Right hindlimb (tissue), 1 donor: ENCODE data around the gene TMEM144.
"Not testable (repeated sequence)": the region's sequence is repeated elsewhere in the genome, so short reads cannot be mapped to it uniquely, and the experiment has no call there.

Source experiments
- DNase-seq: peaks from one replicate; pipeline ENCODE4 v3.0.0-alpha.2; 2018

TMEM144 gene

DNA sequence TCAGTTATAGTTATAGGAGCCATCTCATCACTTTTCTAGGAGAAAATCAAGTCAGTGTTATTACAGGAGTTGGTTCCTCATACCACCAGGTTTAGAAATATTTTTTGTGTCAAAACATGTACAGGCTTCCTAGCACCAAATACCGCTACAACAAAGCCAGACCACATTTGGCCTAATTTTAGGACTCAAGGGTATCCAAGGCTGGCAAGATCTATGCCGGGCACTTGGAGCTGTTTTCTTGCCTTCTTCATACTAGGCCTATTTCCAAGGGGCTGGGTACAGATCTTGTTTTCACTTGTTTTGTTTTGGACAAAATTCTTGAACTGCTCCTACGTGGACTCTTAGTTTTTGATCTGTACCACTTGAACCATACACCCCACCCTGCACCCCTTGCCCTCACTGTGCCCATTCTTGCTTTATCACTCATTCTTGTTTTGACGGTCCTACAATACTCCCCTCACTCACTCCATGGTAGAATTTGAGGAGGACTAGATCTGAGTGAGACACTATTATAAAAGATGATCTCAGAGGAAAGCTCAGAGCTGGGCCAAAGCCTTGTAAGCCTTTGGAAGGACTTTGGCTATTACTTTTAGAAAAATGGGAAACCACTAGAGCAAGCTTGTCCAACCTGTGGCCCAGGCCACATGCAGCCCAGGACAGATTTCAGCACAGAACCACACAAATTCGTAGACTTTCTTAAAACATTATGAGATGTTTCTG, 17.7 kb upstream of the TMEM144 start:
- DNase-seq, result no peak

DNA sequence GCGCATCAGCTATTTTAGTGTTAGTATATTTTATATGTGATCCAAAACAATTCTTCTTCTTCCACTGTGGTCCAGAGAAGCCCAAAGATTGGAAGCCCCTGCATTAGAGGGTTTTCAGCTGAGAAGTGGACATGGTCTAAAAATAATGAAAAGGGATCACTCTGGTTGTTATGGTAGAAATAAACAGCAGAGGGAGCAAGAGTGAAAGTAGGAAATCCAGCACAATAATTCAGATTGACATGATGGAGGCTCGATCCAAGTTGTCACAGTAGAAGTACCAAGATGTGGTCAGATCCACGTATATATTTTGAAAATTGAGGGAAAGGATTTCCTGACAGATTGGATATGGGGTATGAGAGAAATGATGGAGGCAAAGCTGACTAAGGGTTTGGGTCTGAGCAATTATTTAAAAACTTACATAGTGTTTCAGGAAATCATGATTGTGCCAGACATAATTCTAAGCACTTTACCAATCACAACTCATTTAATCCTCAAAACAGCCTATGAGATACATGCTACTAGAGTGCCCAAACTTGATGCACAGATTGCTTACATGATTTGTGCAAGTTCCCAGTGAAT, 17.0 kb upstream of the TMEM144 start:
- DNase-seq, result no peak

DNA sequence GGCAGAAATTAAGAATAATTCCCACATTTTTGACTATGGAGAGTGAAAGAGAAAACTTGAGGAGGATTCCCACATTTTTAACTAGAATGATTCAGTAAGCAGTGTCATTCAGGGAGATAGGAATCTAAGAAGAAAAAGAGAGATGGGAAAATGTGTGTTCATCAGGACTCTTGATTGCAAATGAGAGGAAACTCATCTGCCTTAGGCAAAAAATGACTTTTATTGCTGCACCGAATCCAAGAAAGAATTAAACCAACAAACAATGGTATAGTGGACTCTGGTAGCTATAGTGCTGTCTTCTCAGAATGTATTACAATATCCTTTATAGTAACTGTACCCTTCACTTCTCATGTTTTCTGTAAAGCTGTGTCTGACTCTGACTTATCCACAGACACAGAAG, 15.0 kb upstream of the TMEM144 start:
- DNase-seq, result no peak

DNA sequence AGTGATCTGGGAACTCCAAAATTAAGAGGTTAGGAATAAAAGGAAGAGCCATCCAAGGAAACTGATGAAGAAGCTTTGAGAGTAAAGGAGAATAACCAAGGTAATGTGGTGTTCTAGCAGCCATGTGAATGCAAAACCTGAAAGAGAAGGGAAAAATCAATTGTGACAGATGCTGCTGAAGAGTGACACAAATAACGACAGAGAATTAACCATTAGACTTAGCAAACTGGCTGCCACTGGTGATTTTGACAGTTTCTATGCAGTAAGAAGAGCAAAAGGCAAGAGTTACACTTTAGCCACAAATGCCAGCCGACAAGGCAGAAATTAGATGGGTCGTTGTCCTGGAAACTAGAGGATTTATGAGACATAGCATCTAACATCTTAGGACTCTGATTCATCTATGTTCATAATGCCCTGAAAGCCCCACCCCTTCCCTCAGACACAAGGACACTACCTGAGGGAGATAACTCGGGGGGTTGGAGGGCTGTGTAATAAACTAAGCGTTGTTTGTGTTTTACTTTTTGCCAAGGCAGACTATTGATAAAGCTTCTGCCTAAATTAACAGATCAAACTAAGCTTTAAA, 13.0 kb upstream of the TMEM144 start:
- DNase-seq, result no peak

DNA sequence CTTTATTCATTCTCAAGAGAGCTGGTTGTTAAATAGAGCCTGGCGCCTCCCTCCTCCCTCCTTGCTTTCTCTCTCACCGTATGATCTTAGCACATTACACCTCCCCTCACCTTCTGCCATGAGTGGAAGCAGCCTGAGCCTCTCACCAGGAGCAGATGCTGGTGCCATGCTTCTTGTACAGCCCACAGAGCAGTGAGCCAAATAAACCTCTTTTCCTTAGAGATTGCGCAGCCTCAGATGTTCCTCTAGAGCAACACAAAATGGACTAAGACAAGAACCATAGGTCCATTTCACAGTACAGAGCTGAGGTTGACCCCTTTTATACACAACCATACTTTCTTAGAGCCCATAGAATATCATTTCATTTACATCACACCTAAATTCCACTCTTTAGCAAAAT, 10.1 kb upstream of the TMEM144 start:
- no peak for DNase-seq

DNA sequence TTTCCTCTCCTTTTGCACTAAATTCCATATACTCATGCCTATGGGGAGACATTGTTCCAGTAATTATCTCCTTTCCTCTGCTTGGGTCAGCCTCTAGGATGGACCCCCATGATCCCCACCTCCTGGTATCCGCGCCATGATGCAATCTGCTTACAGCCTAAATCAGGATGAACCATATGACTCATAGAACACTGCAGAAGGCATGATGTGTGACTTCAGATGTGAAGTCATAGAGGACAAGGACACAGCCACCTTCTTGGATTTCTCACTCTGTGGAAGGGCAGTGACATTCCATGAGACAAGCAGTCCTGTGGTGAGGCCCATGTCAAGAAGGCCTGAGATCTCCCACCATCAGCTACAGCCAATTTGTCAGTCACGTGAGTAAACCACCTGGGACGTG, 9.0 kb upstream of the TMEM144 start:
- DNase-seq, result no peak

DNA sequence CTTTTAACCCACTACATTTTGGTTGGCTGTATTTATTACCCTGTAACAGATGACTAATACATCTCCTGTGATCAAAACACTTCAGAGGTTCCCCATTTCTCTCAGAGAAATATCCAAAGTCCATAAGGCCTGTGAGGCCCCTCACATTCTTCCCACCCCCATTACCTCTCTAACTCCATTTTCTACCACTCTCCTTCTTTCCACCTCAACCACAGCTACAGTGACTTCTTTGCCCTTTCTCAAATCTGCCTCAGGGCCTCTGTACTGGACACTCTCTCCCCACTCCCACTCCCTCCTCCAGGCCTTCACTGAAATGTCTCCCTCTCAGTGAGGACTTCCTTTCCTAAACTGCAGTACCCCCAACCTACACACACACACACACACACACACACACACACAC, 8.4 kb upstream of the TMEM144 start:
- DNase-seq, result no peak

DNA sequence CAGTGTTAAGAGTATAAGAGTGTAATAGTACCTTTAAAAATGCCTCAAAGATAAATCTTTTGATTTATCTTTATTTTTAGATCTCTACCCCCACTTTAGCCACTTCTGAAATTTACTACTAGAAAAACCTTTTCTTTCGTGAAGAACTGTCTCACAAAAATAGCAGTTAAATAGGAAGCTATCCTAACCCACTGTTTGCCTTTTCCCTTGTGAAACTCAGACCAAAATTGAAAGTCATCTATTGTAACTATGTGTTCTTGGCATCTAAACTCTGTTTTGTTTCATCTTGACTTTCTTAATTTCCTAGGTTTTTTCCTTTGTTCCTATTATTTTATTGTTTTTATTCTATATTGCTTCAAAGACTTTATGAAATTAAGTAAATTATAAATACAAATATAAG, 7.8 kb upstream of the TMEM144 start:
- DNase-seq, result no peak

DNA sequence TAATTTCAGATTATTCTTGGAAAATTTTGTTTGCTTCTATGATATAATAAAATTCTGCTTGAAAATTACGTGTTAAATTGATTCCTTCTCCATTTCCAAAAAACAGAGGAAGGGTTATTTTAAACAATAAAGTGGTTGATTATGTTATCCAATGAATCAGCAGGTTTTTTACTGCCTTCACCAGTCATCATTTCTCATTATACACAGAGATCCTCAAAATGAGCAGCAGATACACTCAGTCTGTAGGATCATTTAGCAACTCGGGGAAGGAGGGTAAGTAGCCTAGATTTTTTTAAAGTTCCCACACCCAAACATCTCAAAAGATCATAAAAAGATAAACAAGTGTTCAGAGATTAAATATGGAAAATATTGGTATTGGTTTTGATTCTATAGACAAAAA, 6.8 kb upstream of the TMEM144 start:
- no peak for DNase-seq

DNA sequence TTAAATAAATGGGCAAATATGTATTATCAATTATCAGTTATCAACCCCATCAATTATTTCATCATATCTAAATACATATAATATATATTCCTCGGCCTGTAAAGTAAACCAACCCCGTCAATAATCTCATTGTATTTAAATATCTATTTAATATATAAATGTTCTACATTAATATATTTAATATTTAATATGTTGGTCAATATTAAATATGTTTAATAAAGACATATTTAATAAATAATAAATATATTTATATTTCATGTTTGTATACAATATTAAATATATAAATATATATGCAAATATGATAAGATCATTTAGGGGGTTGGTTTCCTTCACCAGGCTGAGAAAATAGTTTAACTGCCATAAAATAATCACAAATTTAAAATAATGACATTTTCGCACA, 6.4 kb upstream of the TMEM144 start:
- DNase-seq, result no peak

DNA sequence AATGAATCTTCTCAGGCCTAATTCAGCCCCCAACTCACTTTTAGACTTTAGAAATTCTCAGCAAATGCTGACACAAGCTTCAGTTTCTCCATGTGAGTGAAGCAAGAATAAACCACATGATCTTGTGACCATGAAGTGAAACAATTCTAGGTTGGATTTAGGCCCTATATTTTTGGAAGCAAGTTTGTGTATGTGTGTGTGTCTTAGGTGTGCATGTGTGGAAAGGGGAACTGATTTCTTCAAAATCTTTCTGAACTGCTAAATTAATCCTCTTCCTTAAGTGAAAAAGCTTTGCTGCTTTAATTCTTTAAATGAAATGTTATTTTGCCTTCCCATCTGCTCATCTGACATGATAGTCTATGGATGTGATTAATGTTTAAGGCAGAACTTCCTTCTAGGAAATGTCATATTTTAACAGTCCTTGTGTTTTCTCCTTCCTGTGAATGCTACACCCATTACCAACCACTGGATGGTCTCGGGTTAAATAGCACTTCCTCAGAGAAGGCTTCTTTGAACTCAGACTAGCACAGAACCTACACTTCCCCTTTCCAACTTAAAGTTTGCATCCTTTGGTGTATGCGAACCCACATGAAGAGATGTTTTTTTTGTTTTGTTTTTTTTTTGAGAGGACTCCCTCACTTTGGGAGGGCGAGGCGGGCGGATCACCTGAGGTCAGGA, 1.2 kb upstream of the TMEM144 start:
- no peak for DNase-seq

DNA sequence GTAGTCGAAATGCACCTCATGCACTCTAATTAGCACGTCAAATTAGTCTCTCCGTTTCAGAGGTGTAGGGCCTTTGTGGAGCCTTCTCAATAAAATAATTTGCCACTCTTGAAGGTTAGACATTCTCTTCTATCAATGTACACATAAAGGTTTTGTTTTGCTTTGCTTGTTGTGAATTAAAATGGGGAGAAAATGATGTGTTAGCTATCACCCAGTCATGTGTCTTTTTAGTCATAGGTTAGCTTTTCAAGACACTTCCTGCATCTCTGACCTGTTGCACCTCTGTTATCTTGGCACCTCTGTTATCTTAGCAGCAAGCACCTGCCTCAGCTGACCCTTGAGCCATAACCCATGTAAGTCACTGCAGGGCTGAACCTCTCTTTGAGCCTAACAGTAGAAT, 936 bp downstream of the TMEM144 start:
- no peak for DNase-seq

DNA sequence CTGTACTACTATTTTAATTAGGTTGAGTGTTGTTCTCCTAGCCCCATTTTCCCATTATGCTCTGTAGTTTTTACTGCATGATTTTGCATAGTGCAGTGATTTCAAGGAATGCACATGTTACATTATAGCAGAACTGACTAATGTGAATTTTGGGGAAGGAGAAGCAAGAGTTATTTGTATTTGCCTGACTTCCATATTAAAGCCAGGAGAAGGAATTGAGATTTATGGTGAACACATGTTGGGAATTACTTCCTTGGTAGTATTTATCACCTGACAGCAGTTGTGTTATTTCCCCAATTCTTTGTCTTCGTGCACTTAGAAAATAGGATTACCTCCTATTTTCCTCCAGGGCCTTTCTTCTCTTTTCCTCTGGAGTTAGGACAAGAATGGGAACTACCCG, 3.2 kb downstream of the TMEM144 start:
- no peak for DNase-seq

DNA sequence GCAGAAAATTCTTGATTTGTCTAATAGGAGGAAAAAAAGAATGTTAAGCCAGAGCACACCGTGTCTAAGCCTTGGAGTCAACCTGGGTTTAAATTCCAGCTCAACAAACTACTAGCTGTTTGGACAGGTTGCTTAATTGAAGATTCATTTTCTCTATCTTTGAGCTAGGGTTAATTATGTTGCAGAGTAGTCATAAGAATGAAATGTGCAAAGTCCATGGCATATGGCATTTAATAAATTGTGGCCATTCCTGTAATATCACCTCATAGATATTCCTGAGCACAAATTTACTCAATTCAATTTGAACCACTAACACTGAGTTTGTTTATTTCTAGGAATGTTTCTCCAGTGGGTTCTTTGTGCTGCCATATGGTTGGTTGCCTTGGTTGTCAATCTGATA, 4.6 kb downstream of the TMEM144 start:
- DNase-seq, result no peak

DNA sequence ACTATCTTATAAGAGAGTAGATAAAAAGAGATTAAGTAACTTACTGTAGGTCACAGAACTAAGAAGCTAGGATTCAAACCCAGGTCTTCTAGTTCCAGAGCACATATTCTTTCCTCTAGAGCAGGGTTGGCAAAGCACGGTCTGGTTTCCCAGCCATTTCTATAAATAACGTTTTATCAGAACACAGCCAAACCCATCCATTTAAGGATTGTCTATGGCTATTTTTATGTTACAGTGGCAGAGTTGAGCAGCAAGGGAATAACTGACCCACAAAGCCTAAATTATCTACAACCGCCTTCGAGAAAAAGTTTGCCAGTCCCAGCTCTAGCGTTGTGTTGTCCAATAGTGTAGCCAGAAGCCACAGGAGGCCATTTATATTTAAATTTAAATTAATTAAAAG, 7.5 kb downstream of the TMEM144 start:
- DNase-seq, result no peak

DNA sequence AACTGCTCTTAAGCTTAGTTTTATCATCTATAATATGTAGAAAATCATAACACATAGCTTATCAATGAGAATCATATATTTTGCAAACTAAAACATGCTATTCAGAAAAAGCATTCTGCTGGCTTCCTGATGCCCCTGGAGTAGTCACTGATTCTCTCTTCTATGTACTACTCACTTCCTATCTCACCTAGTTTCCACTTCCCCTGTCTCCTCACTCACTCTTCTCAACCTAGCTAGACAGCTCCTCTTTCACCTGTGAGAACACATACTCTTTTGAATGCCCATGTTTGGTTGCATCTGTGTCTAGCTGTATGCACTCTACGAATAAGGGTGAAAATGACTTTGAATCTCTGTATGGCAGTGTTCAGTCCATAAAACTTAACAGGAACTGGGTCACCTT, 9.3 kb downstream of the TMEM144 start:
- DNase-seq, result no peak

DNA sequence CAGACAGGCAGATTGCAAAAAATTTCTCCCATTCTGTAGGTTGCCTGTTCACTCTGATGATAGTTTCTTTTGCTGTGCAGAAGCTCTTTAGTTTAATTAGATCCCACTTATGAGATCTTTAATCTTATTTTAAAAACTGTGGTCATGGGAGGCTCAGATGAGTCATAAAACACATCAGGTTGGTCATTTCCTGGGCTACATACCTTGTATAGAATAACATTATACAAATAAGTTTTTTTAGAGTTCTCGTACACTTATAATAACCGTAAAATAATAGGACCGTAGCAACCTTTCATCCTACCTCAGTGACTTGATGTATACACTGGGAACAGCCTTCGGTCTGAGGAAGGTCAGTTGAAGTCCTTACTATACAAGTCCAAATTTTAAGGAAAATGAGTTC, 14.0 kb downstream of the TMEM144 start:
- not testable (repeated sequence) for DNase-seq

DNA sequence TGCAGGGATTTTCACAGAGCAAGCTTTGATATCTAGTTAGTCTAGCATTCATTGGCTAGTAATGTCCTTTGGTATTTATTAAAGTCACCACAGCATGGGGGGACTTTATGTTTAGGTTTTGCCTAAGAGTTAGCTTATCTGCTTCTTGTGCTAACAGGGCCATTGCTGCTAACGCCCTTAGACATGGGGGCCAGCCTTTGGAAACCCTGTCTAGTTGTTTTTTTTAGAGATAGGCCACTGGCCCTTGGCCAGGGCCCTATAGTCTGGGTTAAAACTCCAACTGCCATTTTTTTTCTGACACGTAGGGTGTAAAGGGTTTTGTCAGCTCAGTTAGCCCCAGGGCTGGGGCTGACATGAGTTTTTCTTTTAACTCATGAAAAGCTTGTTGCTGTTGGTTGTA, 14.7 kb downstream of the TMEM144 start:
- not testable (repeated sequence) for DNase-seq

DNA sequence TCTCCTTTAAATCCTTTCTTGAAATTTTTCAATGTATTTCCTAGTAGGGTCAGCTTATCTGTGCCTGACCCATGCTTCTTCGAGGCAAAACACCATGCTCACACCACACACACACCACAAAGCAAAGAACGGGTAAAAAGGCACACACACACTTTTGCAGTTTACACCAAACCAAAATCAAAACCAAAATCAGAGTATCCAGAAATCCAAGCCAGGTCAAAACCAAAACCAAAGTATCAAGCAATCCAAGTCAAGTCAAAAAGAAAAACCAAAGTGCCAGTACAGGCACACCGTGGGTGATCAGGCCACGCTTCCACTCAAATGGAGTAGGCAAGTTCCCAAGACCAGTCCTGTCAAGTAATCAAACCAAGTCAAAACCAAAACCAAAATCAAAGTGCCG, 17.6 kb downstream of the TMEM144 start:
- not testable (repeated sequence) for DNase-seq

DNA sequence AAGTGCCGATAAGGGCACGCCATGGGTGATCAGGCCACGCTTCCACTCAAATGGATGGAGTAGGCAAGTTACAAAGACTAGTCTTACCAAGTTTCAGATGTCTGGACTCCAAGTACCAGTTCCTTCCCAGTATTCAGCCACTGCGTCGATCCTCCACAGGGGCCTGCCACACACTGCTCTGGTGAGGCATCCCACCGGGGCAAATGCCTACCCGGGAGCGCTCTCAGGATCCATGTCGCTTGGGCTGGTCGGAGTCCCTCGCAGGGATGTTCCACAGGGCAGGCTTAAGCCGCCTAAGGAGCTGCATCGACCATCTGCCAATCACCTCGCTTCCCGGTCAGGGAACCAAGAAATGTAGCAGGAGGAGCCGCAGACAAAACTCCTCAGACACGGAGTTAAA, 18.1 kb downstream of the TMEM144 start:
- not testable (repeated sequence) for DNase-seq

DNA sequence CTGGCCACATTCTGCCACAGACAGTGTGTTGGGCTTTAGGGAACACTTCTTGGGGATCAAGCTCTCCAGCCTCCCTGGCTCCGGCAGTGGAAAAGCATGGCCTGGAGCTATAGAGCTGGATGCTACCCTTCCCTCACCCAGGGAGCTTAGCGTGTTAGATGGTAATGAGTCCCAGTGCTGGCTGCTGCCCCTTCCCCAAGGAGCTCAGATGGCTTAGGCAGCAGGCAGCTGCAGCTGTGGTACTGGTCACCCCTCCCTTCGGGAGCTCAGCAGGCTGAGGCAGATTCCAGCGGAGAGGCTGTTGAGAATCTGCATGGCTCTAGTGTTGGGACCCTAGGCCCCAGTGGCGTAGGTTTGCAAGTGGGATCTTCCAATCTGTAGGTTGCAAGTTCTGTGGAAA, 19.5 kb downstream of the TMEM144 start:
- DNase-seq, result no peak

DNA sequence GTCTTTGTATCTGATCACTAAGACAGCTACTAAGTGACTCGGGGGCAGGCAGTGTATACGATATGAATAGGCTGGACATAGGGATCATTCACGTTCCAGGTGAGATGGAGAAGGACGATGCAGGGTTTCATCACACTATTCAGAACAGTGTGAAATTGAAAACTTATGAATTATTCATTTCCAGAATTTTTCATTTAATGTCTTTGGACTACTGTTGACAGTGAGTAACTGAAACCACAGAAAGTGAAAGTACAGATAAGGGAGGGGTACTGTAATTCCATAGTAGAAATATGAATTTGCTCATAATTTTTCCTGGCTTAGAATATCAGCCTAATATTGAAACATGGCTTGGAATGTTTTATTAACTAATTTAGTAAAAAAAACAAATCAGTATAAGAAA, 24.4 kb downstream of the TMEM144 start:
- no peak for DNase-seq

DNA sequence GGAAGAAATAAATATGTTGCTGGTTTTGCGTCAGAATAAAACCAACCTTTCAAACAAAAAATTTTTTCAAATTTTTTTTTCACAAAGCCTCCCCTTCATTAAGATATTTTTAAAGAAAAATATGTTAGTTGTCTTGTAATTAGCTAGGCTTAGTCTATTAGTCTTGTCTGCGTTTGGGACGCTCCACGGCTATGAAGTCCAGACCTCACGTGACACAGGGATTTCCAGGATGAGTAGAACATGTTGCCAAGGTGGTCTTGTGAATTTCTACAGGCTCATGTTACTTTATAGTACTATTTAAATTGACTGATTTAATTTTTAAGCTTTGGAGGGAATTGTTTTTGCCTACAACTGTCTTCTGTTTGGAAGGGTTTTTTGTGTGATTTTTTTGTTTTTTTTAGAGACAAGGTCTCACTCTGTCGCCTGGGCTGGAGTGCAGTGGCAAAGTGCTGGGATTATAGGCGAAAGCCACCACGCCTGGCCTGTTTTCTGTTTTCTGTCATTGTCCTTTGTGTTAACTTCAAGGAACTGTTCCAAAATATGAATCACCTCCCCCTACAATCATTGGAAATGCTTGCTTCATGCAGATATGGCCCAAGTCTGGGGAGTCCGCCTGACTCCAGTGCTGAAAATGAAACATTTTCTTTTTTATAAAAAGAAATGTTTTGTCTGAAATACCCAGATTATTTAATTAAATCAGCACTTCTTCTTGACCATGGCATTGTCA, 26.2 kb downstream of the TMEM144 start:
- no peak for DNase-seq

DNA sequence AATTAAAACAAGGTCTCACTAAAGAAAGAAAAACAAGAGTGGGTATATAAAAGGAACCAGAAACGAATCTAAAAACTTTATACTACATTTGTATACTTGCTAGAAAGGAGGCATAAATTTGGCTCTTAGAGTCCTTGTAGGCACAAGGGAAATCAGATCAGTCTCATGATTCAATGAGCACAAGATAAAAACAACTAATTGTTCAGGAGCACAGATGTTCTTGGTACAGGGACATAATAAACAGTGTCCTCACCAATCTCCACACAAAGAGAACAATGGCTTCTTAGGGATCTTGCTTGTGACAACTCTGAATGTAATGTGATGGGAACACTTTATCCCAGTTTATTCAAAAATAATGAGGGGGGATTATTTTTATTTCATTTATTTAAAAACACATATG, 28.3 kb downstream of the TMEM144 start:
- no peak for DNase-seq
